PC-9 (cell line): ENCODE data around the gene CHI3L1. TPM values are rescaled to one million over a fixed set of nuclear protein-coding genes. Genes with fewer than 3 reads are reported as not detected.

ENCODE experiments used
- BruUV-seq: library from RNA; stranded (reverse); fragments of 400-500 nt; replicated peaks from 2 replicates; lab custom pipeline; 2021; lab: Mats Ljungman, UMichigan
- CTCF ChIA-PET: fragments of 300-600 bp; sonication (Branson Sonifier 250); formaldehyde crosslinking; loops from one replicate; lab custom pipeline; 2022; ENCODE audit warnings: antibody characterized with exemption; lab: Charles Lee
- POLR2A ChIA-PET: fragments of 300-600 bp; sonication (Branson Sonifier 250); formaldehyde crosslinking; loops from one replicate; lab custom pipeline; 2022; ENCODE audit warnings: antibody characterized with exemption; ENCODE audit not compliant: unreplicated experiment; lab: Charles Lee
- DNase-seq, 2 experiments: peaks; one replicate each; pipeline versions ENCODE4 v3.0.0 to v3.0.0-alpha.2; 2015 to 2022; ENCODE audit warnings: mixed read lengths in 1 of 2
- H2AFZ ChIP-seq: fragments of 200-600 bp; sonication (generic); 2 replicates; pipeline ENCODE4 v1.8.1; 2017; ENCODE audit warnings: antibody characterized with exemption
- H3F3A ChIP-seq: fragments of 200-600 bp; sonication (generic); 2 replicates; pipeline ENCODE4 v1.8.1; 2017; ENCODE audit warnings: antibody characterized with exemption, mild to moderate bottlenecking, low read depth; ENCODE audit not compliant: insufficient read depth
- H3K27ac ChIP-seq: fragments of 200-600 bp; sonication (generic); 2 replicates; pipeline ENCODE4 v1.6.1; 2016; ENCODE audit warnings: mixed run types
- H3K27me3 ChIP-seq: fragments of 200-600 bp; sonication (generic); 2 replicates; pipeline ENCODE4 v1.6.1; 2016; ENCODE audit warnings: low read depth, mixed run types; ENCODE audit not compliant: insufficient read depth
- H3K36me3 ChIP-seq: fragments of 200-600 bp; sonication (generic); 2 replicates; pipeline ENCODE4 v1.6.1; 2016; ENCODE audit warnings: low read depth, mixed run types
- H3K4me1 ChIP-seq: fragments of 200-600 bp; sonication (generic); replicated peaks from 2 replicates; pipeline ENCODE4 v1.6.1; 2016; ENCODE audit warnings: mixed run types; ENCODE audit not compliant: insufficient read depth
- H3K4me2 ChIP-seq: fragments of 200-600 bp; sonication (generic); 2 replicates; pipeline ENCODE4 v1.6.1; 2017; ENCODE audit warnings: mixed run types
- H3K4me3 ChIP-seq: fragments of 200-600 bp; sonication (generic); 2 replicates; pipeline ENCODE4 v1.6.1; 2016; ENCODE audit warnings: mixed run types
- H3K79me2 ChIP-seq: fragments of 200-600 bp; sonication (generic); 2 replicates; pipeline ENCODE4 v1.6.1; 2017; ENCODE audit warnings: low read depth, mixed run types
- H3K9me2 ChIP-seq: fragments of 200-600 bp; sonication (generic); 2 replicates; pipeline ENCODE4 v1.8.1; 2017; ENCODE audit warnings: mild to moderate bottlenecking; ENCODE audit not compliant: insufficient read depth
- H3K9me3 ChIP-seq: fragments of 200-600 bp; sonication (generic); 2 replicates; pipeline ENCODE4 v1.8.1; 2016; ENCODE audit warnings: low read depth; ENCODE audit not compliant: insufficient read depth
- H4K20me1 ChIP-seq: fragments of 200-600 bp; sonication (generic); 2 replicates; pipeline ENCODE4 v1.8.1; 2017; ENCODE audit not compliant: insufficient read depth
- EZH2 ChIP-seq: fragments of 200-600 bp; sonication (generic); IDR thresholded peaks from 2 replicates; pipeline ENCODE4 v1.8.0; 2017; ENCODE audit warnings: antibody characterized with exemption, low read depth
- intact Hi-C: fragments of 100-400 bp; cut with micrococcal nuclease; formaldehyde crosslinking; loops from one replicate; pipeline ENCODE4 v1.10.0; 2022; ENCODE audit not compliant: unreplicated experiment
- total RNA-seq: library from RNA; stranded (reverse); gene quantifications from 2 replicates; pipeline ENCODE4 v1.2.3, GENCODE V29; 2021
- TF ChIP-seq, protein P1 (sequence below): fragments of 200-600 bp; sonication (generic); conservative IDR thresholded peaks from 2 replicates; pipeline ENCODE4 v1.6.1; 2017; ENCODE audit warnings: mixed run types, antibody characterized with exemption, mild to moderate bottlenecking, moderate library complexity

CHI3L1 gene
- total RNA-seq, 1 experiment from 2014 or later: not detected

DNA sequence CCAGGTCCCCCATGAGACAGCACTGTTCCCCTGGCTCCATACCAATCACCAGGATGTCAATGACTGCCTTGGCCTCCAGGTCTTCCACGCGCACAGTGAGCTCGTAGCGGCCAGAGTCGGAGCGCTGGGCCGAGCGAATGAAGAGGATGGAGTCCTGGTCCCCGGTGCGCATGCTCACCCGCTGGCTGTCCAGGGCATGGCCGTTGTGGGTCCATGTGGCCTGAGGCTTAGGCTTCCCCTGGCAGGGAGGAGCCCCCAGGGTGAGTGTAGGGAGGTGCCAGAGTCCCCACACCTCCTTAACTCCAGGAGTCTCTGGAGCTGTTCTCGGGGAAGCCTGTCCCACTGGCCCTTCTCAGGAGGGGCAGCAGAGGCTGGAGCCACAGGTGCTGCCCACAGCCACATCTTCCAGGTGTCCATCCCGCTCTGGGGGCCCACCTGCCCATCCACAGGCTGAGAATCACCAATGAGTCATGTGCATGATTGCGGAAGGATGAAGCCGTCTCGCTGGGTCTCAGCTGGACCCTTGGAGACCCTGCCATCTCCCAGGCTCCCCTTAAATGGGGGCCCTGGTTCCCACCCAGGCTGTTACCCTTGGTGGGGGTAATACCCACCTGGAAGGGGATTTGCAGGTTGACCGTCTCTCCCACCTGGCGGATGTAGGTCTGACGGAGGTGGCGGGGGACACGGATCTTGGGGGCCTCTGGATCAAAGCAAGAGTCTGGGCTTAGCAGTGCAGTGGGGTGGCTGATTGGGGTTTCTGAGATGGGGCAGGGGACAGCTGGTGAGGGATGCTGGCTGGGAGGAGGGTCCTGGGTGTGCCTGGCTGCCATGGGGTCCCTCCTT lies 14.9 kb downstream of the CHI3L1 start:
- Histone ChIP-seq H3K27me3 (no peaks in the 10 kb centered on the region), H2AFZ (no peak overlapping the region), H3K4me1 (peaks cover 23% of the 10 kb centered on the region), H3K4me2 (no peak overlapping the region), H3K9me3 (no peaks in the 10 kb centered on the region), H3K4me3 (no peak overlapping the region), H3K79me2 (no peaks in the 10 kb centered on the region), H4K20me1 (no peaks in the 10 kb centered on the region), H3K27ac (no peak overlapping the region), H3K36me3 (no peaks in the 10 kb centered on the region), H3F3A (no peaks in the 10 kb centered on the region), H3K9me2 (no peaks in the 10 kb centered on the region)
- ChIA-PET CTCF (interaction anchor here (0.5 to 2.6 kb wide), 7 partner anchors 19 to 244 kb away, joined by 3 to 20 read pairs (median 4); partner anchors contain the start of genes ADORA1 and KLHL12), POLR2A (no interaction called here)
- no peak for DNase-seq
- TF ChIP-seq, protein P1, sequence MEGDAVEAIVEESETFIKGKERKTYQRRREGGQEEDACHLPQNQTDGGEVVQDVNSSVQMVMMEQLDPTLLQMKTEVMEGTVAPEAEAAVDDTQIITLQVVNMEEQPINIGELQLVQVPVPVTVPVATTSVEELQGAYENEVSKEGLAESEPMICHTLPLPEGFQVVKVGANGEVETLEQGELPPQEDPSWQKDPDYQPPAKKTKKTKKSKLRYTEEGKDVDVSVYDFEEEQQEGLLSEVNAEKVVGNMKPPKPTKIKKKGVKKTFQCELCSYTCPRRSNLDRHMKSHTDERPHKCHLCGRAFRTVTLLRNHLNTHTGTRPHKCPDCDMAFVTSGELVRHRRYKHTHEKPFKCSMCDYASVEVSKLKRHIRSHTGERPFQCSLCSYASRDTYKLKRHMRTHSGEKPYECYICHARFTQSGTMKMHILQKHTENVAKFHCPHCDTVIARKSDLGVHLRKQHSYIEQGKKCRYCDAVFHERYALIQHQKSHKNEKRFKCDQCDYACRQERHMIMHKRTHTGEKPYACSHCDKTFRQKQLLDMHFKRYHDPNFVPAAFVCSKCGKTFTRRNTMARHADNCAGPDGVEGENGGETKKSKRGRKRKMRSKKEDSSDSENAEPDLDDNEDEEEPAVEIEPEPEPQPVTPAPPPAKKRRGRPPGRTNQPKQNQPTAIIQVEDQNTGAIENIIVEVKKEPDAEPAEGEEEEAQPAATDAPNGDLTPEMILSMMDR: no peak
- TF ChIP-seq EZH2: no peak
- no TSS peak for BruUV-seq
- intact Hi-C loops: loop anchor here (1.0 to 2.0 kb wide), 4 partner anchors 43 to 132 kb away; no protein-coding TSS in a partner anchor

DNA sequence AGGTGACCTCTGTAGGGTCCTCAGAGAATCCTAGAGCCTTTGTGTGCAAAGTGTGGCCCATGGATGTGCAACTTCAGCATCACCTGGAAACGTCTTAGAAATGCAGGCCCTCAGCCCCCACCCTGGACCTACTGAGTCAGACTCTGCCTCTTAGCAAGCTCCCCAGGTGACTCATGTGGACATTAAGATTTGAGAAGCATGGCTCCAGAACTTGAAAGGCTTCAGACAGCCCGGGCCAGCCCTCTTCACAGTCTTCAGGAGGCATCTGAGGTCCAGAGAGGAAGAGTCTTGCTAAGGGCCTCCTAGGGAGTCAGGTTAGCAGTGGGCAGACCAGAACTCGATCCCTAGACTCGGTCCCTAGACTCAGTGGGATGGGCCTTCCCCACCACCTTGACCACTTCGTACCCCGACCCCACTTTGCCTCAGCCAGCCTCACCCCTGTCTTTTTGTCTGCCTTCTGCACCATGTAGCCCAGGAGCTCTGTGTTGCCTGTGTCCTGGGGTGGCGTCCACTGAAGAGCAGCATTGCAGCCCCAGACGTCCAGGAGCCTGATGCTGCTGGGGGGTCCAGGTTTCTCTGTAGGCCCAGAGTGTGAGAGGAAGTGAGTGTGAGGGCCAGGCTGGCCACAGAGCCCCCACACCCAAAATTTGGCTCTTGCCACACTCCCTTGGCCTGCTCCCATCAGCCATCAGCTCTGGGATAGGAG lies 15.7 kb downstream of the CHI3L1 start:
- BruUV-seq: no TSS peak
- H3K27ac ChIP-seq: no peak overlapping the region
- intact Hi-C loops: no loop called here
- no peak for TF ChIP-seq EZH2
- TF ChIP-seq, protein P1: no peak
- H3F3A ChIP-seq: no peaks in the 10 kb centered on the region
- no peak for DNase-seq
- no peak overlapping the region for H2AFZ ChIP-seq
- POLR2A ChIA-PET: no interaction called here
- no peaks in the 10 kb centered on the region for H3K9me2 ChIP-seq
- H3K36me3 ChIP-seq: no peaks in the 10 kb centered on the region
- no peak overlapping the region for H3K4me2 ChIP-seq
- H4K20me1 ChIP-seq: no peaks in the 10 kb centered on the region
- no peaks in the 10 kb centered on the region for H3K27me3 ChIP-seq
- no peak overlapping the region for H3K4me3 ChIP-seq
- H3K9me3 ChIP-seq: no peaks in the 10 kb centered on the region
- H3K4me1 ChIP-seq: peaks cover 17% of the 10 kb centered on the region
- H3K79me2 ChIP-seq: no peaks in the 10 kb centered on the region
- CTCF ChIA-PET: interaction anchor here (0.5 to 0.6 kb wide), 2 partner anchors 132 to 244 kb away, joined by 3 read pairs; partner anchors contain the start of gene KLHL12

DNA sequence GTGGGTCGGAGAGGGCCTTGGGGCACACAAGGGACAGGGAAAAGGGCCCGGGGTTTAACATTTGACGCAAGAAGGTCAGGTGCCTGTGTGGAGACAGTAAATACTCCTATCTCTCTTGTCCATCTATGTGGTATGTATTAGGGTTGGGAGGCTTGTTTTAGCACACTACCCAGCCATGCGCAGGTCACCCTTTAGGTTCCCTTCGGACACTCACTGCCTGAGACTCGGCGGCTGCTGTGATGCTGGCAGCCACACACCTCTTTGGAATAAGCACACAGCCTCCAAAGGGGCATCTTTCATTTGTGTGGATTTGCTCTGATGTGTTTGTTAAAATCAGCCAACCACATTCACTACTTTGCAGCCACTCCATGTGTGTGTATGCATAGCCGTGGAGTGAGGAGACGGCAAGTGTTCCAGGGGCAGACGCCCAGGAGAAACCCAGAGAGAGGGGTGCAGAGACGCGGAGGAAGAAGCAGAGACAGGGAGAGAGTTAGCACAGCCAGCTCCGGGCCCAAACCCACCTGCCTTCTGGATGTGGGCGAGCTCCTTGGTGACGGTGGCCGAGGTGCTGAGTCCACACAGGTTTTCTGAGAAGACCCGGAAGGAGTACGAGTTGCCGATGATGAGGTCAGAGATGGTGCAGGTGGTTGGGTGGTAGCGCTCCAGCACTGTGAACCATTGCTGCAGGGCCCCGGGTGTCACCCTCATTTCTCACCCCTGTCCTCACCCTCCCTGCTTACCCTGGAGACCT lies 16.6 kb downstream of the CHI3L1 start:
- TF ChIP-seq, protein P1: no peak
- TF ChIP-seq EZH2: no peak
- peaks cover 17% of the 10 kb centered on the region for H3K4me1 ChIP-seq
- H3K27ac ChIP-seq: no peak overlapping the region
- BruUV-seq: no TSS peak
- no peaks in the 10 kb centered on the region for H3F3A ChIP-seq
- CTCF ChIA-PET: interaction anchor here (0.6 kb wide), 1 partner anchor 131 kb away, joined by 3 read pairs; no protein-coding TSS in a partner anchor
- H3K4me2 ChIP-seq: no peak overlapping the region
- H3K79me2 ChIP-seq: no peaks in the 10 kb centered on the region
- H4K20me1 ChIP-seq: no peaks in the 10 kb centered on the region
- no peak overlapping the region for H2AFZ ChIP-seq
- no peaks in the 10 kb centered on the region for H3K9me2 ChIP-seq
- no peak overlapping the region for H3K4me3 ChIP-seq
- DNase-seq: no peak
- POLR2A ChIA-PET: no interaction called here
- no peaks in the 10 kb centered on the region for H3K9me3 ChIP-seq
- no peaks in the 10 kb centered on the region for H3K36me3 ChIP-seq
- H3K27me3 ChIP-seq: no peaks in the 10 kb centered on the region
- intact Hi-C loops: no loop called here
